ENCODE data around the gene TSPYL6. TPM values are rescaled to one million over a fixed set of nuclear protein-coding genes. Genes with fewer than 3 reads are reported as not detected.

Gene TSPYL6
- total and polyA plus RNA-seq, 2 of the 4 experiments (the other 2 are of a cell fraction), result not detected

- Histone ChIP-seq H4K8ac (ENCODE audit: low read depth in 2 of 2, low read length in 2 of 2) (peak overlapping the region in 1 of 2 experiments; percentile 59; a peak in 2 of 4 replicates), H3K9me1 (ENCODE audit: insufficient read depth, low read length) (no peaks in the 10 kb centered on the region), H3K4ac (ENCODE audit: low read depth, low read length) (peak overlapping the region; percentile 31; the same call in 1 of the 2 replicates), H3K23ac (ENCODE audit: low read depth, low read length) (peak overlapping the region; percentile 46), H3K9me3 (ENCODE audit: control insufficient read depth, insufficient read depth, low read length) (no peaks in the 10 kb centered on the region), H3K4me3 (ENCODE audit: insufficient read depth, low read depth, low read length) (no peak overlapping the region), H3K27ac (ENCODE audit: insufficient read depth, low read length) (no peak overlapping the region), H4K91ac (ENCODE audit: insufficient read depth, low read depth, low read length) (no peak overlapping the region), H2BK15ac (ENCODE audit: low read depth, low read length) (peak overlapping the region; percentile 24; the same call in 1 of the 3 replicates), H2BK20ac (ENCODE audit: low read depth, low read length) (peak overlapping the region; percentile 8; the same call in 1 of the 2 replicates), H3K14ac (replicated peaks; ENCODE audit: low read depth, low read length) (peak overlapping the region; percentile 54), H3K56ac (ENCODE audit: extremely low read depth, insufficient read depth, low read length) (no peak overlapping the region), H2BK120ac (ENCODE audit: low read depth, low read length) (peak overlapping the region; percentile 21; the same call in 1 of the 2 replicates), H3K4me1 (ENCODE audit: control insufficient read depth, insufficient read depth, low read length) (peaks cover 6% of the 10 kb centered on the region; the same call in 1 of the 2 replicates), H2BK5ac (ENCODE audit: low read depth, low read length, poor library complexity, severe bottlenecking) (no peak overlapping the region), H2AFZ (replicated peaks; ENCODE audit: low read length, poor library complexity) (no peak overlapping the region), H3K18ac (ENCODE audit: low read depth, low read length) (peak overlapping the region; percentile 43; the same call in 1 of the 2 replicates), H3K4me2 (ENCODE audit: low read depth, low read length) (peak overlapping the region; percentile 32; the same call in 1 of the 2 replicates), H2AK9ac (replicated peaks; ENCODE audit: low read depth, low read length, poor library complexity) (no peak overlapping the region), H4K5ac (ENCODE audit: low read depth, low read length) (no peak overlapping the region; the same call in 1 of the 2 replicates), H4K20me1 (ENCODE audit: insufficient read depth, low read length) (no peaks in the 10 kb centered on the region), H3K79me1 (ENCODE audit: low read depth in 1 of 2, low read length in 2 of 2) (no peaks in the 10 kb centered on the region), H2AK5ac (ENCODE audit: low read depth, low read length) (peak overlapping the region; percentile 65; the same call in 1 of the 2 replicates), H3K9ac (ENCODE audit: low read depth, low read length) (no peak overlapping the region), H3K36me3 (ENCODE audit: control insufficient read depth, insufficient read depth, low read length) (no peaks in the 10 kb centered on the region), H3K27me3 (ENCODE audit: control insufficient read depth, insufficient read depth, low read length) (no peaks in the 10 kb centered on the region)
- CTCF ChIA-PET, result interaction anchor here (0.9 to 1.2 kb wide), 3 partner anchors 12 to 133 kb away, joined by 3 to 6 read pairs (median 3); no protein-coding TSS in a partner anchor
- ATAC-seq (ENCODE audit: low read depth) (no peak), DNase-seq (peak; percentile 12)
- POLR2A ChIA-PET (ENCODE audit: unreplicated experiment), result no interaction called here
- in situ Hi-C loops (cut with MboI; ENCODE audit: low sequenced_read_pairs), result no loop called here
- no TSS peak for BruUV-seq (replicated peaks)
- intact Hi-C loops (cut with micrococcal nuclease), result loop anchor here (5.0 to 10.0 kb wide), 2 partner anchors 250 to 317 kb away; partner anchors contain the start of gene SPTBN1
- dilution Hi-C loops (cut with HindIII; ENCODE audit: low sequenced_read_pairs, unreplicated experiment), result no loop called here
- TF ChIP-seq CHD1 (IDR thresholded peaks at IDR 0.05; ENCODE audit: low read depth, low read length) (no peak), CEBPB (IDR thresholded peaks at IDR 0.05; ENCODE audit: low read depth, low read length) (0 out of 2 replicates have a peak, but pooled peaks have one; percentile 8)
- WGBS, 2 experiments (ENCODE audit: extremely low coverage in 2 of 2, insufficient read length in 1 of 2), result no CpG with 5 or more reads among the region's 3 CpGs
Observed at GRCh38 chr2:54207666-54208195, 48.3 kb downstream of the TSPYL6 start.

All from IMR-90 (cell line).